ENCODE results near the gene RAX2. TPM values are rescaled to one million over a fixed set of nuclear protein-coding genes. Genes with fewer than 3 reads are reported as not detected.

RAX2 gene
- total and polyA plus RNA-seq, 2 of the 13 experiments (the other 11 are each of a cell fraction or from before 2014, with no cell fraction given): not detected

- DNase-seq (ENCODE audit: low spot score) (no peak), ATAC-seq (no peak), FAIRE-seq (no peak)
- WGBS (ENCODE audit: low lambda C conversion rate): 15% methylated on average over 3 of the region's 4 CpGs
- H2AFZ ChIP-seq (ENCODE audit: low read length): no peak overlapping the region
- no peak overlapping the region for H3K27ac ChIP-seq (ENCODE audit: extremely low read length, insufficient read depth, low read length)
- CTCF ChIA-PET (ENCODE audit: low intra/inter-chr PET ratio, low total read pairs): no interaction called here
- H3K4me3 ChIP-seq (replicated peaks in 1 of 3; ENCODE audit: insufficient read depth in 1 of 3, low read depth in 2 of 3, low read length in 3 of 3): no peak overlapping the region
- BruUV-seq (replicated peaks): no TSS peak
- no peaks in the 10 kb centered on the region for H3K9me3 ChIP-seq (ENCODE audit: low read length)
- H3K36me3 ChIP-seq (replicated peaks in 1 of 2; ENCODE audit: control insufficient read depth in 1 of 2, insufficient read depth in 2 of 2, low read length in 2 of 2): no peaks in the 10 kb centered on the region
- H3K79me2 ChIP-seq (ENCODE audit: insufficient read depth, low read length): no peaks in the 10 kb centered on the region
- TF ChIP-seq, protein P1, sequence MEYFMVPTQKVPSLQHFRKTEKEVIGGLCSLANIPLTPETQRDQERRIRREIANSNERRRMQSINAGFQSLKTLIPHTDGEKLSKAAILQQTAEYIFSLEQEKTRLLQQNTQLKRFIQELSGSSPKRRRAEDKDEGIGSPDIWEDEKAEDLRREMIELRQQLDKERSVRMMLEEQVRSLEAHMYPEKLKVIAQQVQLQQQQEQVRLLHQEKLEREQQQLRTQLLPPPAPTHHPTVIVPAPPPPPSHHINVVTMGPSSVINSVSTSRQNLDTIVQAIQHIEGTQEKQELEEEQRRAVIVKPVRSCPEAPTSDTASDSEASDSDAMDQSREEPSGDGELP (IDR thresholded peaks at IDR 0.05; ENCODE audit: borderline replicate concordance, low read depth): no peak
- TF ChIP-seq ZNF329 (CRISPR knock-in tag; IDR thresholded peaks at IDR 0.05; ENCODE audit: low read depth): peak; percentile 97
- intact Hi-C loops (cut with micrococcal nuclease; ENCODE audit: unreplicated experiment): no loop called here
- no peaks in the 10 kb centered on the region for H3K4me1 ChIP-seq (ENCODE audit: insufficient read depth, low read length)
- H3K27me3 ChIP-seq (ENCODE audit: control insufficient read depth in 1 of 2, insufficient read depth in 2 of 2, low read length in 2 of 2): peaks cover 9 to 55% of the 10 kb centered on the region in 2 experiments
- H3K9ac ChIP-seq (ENCODE audit: insufficient read depth, low read depth, low read length): no peak overlapping the region
- in situ Hi-C loops (cut with HindIII; ENCODE audit: extremely low pct_ligation_motif_present, low pct_unique_long_range_greater_than_20kb): no loop called here
- H4K20me1 ChIP-seq (ENCODE audit: insufficient read depth, low read length): no peaks in the 10 kb centered on the region
- POLR2A ChIA-PET: no interaction called here
- H3K4me2 ChIP-seq (ENCODE audit: low read depth, low read length): no peak overlapping the region
Measured at GRCh38 chr19:3814648-3815047, 42.6 kb upstream of the RAX2 start.

DNA sequence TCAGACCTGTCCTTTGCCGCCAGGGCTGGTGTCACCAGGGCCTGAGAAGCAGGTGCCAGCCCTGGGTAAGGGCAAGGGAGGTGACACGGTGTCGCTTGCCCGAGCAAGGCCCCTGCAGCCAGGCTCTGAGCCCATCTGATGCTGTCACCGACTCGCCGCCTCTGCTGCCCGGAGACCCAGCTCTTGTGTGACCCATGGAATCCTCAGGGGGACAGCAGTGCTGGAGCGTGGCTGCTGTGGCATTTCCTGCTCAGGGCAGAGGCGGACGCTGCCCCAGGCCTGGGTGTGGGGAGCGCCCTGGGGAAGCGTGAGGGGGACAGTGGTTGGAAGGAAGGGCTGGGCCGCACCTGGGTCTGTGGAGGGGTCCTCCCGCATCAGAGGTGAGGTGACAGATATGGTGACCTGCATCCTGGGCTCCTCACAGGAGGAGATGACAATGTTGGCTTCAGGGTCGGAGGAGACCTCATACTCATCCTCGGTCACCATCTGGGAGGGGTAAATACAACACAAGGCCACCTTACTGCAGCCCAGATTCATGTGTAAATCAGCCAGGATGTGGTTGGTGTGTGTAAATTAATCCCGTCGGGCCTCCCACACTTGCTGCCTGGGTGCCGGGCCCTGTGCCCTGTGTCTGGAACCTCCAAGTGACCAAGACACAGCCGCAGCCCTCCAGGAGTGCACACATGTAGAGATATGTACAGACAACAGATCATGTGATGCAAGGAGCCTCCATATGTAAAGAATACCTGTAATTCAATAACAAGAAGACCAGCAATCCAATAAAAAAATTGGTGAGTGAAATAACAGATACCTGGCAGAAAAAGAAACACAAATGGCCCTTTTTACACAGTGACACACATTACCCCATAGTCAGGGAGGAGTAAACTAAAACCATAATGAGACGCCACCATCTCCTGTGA is 41.7 kb upstream of the RAX2 start:
- intact Hi-C loops (cut with micrococcal nuclease; ENCODE audit: unreplicated experiment) (no loop called here), in situ Hi-C loops (cut with HindIII; ENCODE audit: extremely low pct_ligation_motif_present, low pct_unique_long_range_greater_than_20kb) (no loop called here)
- DNase-seq (ENCODE audit: low spot score) (no peak), ATAC-seq (no peak), FAIRE-seq (no peak)
- POLR2A ChIA-PET: no interaction called here
- no TSS peak for BruUV-seq (replicated peaks)
- Histone ChIP-seq H3K4me3 (replicated peaks in 1 of 3; ENCODE audit: insufficient read depth in 1 of 3, low read depth in 2 of 3, low read length in 3 of 3) (no peak overlapping the region), H4K20me1 (ENCODE audit: insufficient read depth, low read length) (no peaks in the 10 kb centered on the region), H3K27me3 (ENCODE audit: control insufficient read depth in 1 of 2, insufficient read depth in 2 of 2, low read length in 2 of 2) (peaks cover 8 to 52% of the 10 kb centered on the region in 2 experiments), H3K4me2 (ENCODE audit: low read depth, low read length) (no peak overlapping the region), H3K9ac (ENCODE audit: insufficient read depth, low read depth, low read length) (no peak overlapping the region), H3K79me2 (ENCODE audit: insufficient read depth, low read length) (no peaks in the 10 kb centered on the region), H3K9me3 (ENCODE audit: low read length) (no peaks in the 10 kb centered on the region), H2AFZ (ENCODE audit: low read length) (no peak overlapping the region), H3K36me3 (replicated peaks in 1 of 2; ENCODE audit: control insufficient read depth in 1 of 2, insufficient read depth in 2 of 2, low read length in 2 of 2) (no peaks in the 10 kb centered on the region), H3K27ac (ENCODE audit: extremely low read length, insufficient read depth, low read length) (no peak overlapping the region), H3K4me1 (ENCODE audit: insufficient read depth, low read length) (no peaks in the 10 kb centered on the region)
- TF ChIP-seq ZNF3 (CRISPR knock-in tag; IDR thresholded peaks at IDR 0.05) (no peak), ZNF7 (CRISPR knock-in tag; IDR thresholded peaks at IDR 0.05) (no peak), MTF2 (CRISPR knock-in tag; IDR thresholded peaks at IDR 0.05; ENCODE audit: borderline replicate concordance) (no peak), CEBPB (IDR thresholded peaks at IDR 0.05; ENCODE audit: borderline replicate concordance, low read depth, low read length) (no peak), ZNF572 (CRISPR knock-in tag; IDR thresholded peaks at IDR 0.05) (no peak), ZZZ3 (CRISPR knock-in tag; IDR thresholded peaks at IDR 0.05; ENCODE audit: borderline replicate concordance) (no peak), ZBTB10 (CRISPR knock-in tag; IDR thresholded peaks at IDR 0.05; ENCODE audit: borderline replicate concordance) (no peak)
- WGBS (ENCODE audit: low lambda C conversion rate): 38% methylated on average over 9 of the region's 22 CpGs
- CTCF ChIA-PET (ENCODE audit: low intra/inter-chr PET ratio, low total read pairs): no interaction called here
